Spinal cord (tissue), 10 donors: ENCODE data around the gene ZNF24. TPM values are rescaled to one million over a fixed set of nuclear protein-coding genes. Genes with fewer than 3 reads are reported as not detected.

Experiments
- DNase-seq, 6 donors: peaks; one replicate each; pipeline versions ENCODE4 v3.0.0 to v3.0.0-alpha.2; 2013 to 2015; ENCODE audit warnings: low spot score in 6 of 6, low read depth in 4 of 6
- H3K27ac ChIP-seq: one replicate; pipeline ENCODE4 v1.5.1; 2013; ENCODE audit warnings: low read depth, low read length, control low read depth
- H3K27me3 ChIP-seq: one replicate; pipeline ENCODE4 v1.6.1; 2013; ENCODE audit warnings: low read length; ENCODE audit not compliant: control insufficient read depth, insufficient read depth
- H3K36me3 ChIP-seq: one replicate; pipeline ENCODE4 v1.6.1; 2013; ENCODE audit warnings: low read length; ENCODE audit not compliant: control insufficient read depth, insufficient read depth
- H3K4me1 ChIP-seq: one replicate; pipeline ENCODE4 v1.6.1; 2013; ENCODE audit warnings: low read length; ENCODE audit not compliant: control insufficient read depth, insufficient read depth
- H3K4me3 ChIP-seq: one replicate; pipeline ENCODE4 v1.5.1; 2013; ENCODE audit warnings: low read depth, low read length, control low read depth
- H3K9me3 ChIP-seq: one replicate; pipeline ENCODE4 v1.6.1; 2013; ENCODE audit warnings: low read length; ENCODE audit not compliant: control insufficient read depth, insufficient read depth
- WGBS: methylation state at CpG from one replicate; pipeline ENCODE4 v1.1.5; 2013; ENCODE audit warnings: missing lambda C conversion rate; ENCODE audit not compliant: insufficient coverage; 5-methylcytosine and 5-hydroxymethylcytosine counted together
- polyA plus RNA-seq, 2 donors: library from polyadenylated mRNA; unstranded; fragments of 120-200 nt; gene quantifications; one replicate each; pipeline ENCODE4 v1.2.1, GENCODE V29; 2013; ENCODE audit not compliant: insufficient read length in 2 of 2
- total RNA-seq, 2 donors: library from RNA; depleted of rRNA in 1 of 2; stranded (reverse); fragments of 120-200 nt in 1 of 2; fragments of >200 nt in 1 of 2; gene quantifications; one replicate each; pipeline versions ENCODE4 v1.2.3 to v1.2.4, GENCODE V29; 2013 to 2014
- donor health status: healthy.

The ZNF24 gene
- total and polyA plus RNA-seq, 4 donors, result 48.0 to 103 (median 65.1) TPM

DNA sequence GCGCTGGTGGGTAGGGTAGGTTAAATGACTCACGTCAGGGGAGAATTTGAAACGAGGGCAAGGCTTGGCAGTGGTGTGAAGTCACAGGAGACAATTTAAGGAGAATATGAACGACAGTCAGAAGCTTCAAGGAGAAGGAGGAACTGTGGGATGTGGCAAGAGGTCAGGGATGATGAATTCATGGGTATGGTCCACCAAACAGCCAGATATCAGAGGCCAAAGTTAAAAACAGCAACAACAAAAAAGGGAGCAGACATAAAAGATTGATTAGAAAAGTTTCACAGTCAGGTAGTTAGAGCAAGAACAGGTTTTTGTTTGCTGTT, 34.3 kb upstream of the ZNF24 start:
- Histone ChIP-seq H3K27me3 (no peaks in the 10 kb centered on the region), H3K27ac (no peak overlapping the region), H3K9me3 (no peaks in the 10 kb centered on the region), H3K4me1 (peaks cover 6% of the 10 kb centered on the region), H3K36me3 (no peaks in the 10 kb centered on the region), H3K4me3 (no peak overlapping the region)
- 69% methylated on average over 4 of the region's 4 CpGs for WGBS
- no peak for DNase-seq

DNA sequence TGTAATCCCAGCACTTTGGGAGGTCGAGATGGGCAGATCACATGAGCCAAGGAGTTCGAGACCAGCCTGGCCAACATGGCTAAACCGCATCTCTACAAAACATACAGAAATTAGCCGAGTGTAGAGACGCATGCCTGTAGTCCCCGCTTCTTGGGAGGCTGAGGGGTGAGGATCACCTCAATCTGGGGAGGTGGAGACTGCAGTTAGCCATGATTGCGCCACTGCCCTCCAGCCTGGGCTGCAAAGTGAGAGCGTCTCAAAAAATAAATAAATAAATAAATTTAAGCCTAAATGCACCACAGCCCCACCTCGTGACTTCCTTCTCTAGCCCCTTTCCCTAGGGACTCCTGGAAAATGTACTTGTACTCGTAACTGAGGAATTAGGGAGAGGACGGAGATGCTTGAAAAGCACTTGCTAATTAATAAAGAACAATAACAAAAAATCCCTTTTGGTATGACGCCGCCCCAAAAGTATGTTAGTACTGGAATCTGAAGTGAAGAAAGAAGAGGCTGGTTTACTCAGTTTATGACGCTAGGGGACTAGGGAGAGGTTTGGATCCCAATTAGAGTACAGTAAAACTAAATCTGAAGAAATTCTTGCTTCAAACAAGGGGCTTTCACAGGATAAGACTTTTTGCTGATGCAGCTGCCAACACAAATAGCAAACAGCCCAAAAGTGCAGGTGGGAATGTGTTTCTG, 33.8 kb upstream of the ZNF24 start:
- Histone ChIP-seq H3K27me3 (no peaks in the 10 kb centered on the region), H3K27ac (no peak overlapping the region), H3K9me3 (no peaks in the 10 kb centered on the region), H3K4me3 (no peak overlapping the region), H3K36me3 (no peaks in the 10 kb centered on the region), H3K4me1 (peaks cover 6% of the 10 kb centered on the region)
- DNase-seq, result no peak
- 100% methylated on average over 2 of the region's 14 CpGs for WGBS

DNA sequence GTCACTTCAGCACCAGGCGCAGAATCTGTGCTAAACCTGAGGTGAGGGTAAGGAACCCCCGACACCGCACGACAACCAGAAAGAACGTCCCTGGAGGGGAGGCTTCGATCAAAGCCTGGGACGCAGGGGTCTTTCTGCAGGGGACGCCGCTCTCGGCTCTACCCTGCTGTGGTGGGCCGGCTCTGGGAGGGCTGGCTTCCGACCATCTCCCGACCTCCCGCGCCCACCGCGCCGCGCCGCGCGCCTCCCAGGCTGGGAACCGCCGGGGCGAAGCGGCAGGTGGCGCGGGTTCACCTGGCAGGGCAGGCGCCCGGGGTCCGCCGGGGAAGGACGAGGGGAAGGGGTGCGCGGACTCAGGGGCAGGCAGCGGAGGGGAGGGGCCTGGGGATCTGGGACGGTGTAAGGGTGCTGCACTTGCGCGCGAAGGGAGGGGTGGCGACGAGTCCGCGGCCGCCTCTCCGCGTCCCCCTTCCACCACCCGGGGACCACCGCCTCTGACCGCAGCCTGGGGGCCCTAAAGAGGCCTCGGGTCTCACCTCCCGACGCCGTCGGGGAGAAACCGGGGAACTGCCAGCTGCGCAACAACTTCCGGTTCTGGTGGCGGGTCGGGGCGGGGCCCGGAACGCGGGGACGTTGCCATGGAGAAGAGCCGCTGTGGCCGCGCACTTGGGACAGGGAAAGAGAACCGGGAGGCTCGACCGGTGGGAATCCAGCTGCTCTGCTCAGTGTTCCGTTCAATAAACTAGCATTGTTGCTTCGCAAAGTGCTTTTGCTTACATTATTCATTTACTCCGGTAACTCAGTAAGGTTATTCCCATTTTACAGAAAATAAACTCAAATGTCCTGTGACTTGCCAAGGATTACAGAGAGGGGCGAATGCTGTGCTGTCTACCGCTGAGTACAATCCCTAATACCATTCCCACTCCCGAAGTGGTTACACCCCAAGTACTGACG, 32.8 kb upstream of the ZNF24 start, which contains the start of gene ZNF396:
TSS of gene ZNF396 (minus strand) at position 596 of the 954 bp plus-strand sequence. CDS start 3,045 bp downstream, outside the sequence.
- peak within 1 kb of the TSS; percentile 16 for H3K27ac ChIP-seq
- H3K4me3 ChIP-seq, result peak within 1 kb of the TSS; percentile 70
- no peaks in the 10 kb centered on the region for H3K9me3 ChIP-seq
- DNase-seq, result peak in 3 of 6 donors; percentile 48 to 88 (median 85)
- no peaks in the 10 kb centered on the region for H3K36me3 ChIP-seq
- no peaks in the 10 kb centered on the region for H3K27me3 ChIP-seq
- H3K4me1 ChIP-seq, result peaks cover 6% of the 10 kb centered on the region
- WGBS, result 1% methylated on average over 78 of the region's 78 CpGs

DNA sequence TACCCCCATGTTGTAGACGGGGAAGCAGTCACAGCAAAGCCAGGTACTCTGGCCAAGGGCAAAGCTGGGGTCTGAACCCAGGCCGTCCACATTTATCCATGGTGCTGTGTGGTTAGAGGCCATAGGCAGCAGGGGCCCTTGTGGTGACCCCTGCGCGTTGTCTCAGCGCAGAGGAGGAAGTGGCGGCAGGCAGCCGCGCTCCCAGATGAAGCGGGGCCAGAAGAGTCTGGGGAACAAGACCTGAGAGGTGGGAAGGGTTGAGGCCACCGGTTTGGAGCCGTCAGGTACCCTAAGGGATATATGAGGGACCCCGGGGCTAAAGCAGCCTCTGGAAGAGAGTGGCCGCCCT, 32.1 kb upstream of the ZNF24 start:
- no peaks in the 10 kb centered on the region for H3K27me3 ChIP-seq
- DNase-seq, result no peak
- peaks cover 6% of the 10 kb centered on the region for H3K4me1 ChIP-seq
- peak overlapping the region; percentile 70 for H3K4me3 ChIP-seq
- no peak overlapping the region for H3K27ac ChIP-seq
- H3K9me3 ChIP-seq, result no peaks in the 10 kb centered on the region
- 9% methylated on average over 11 of the region's 13 CpGs for WGBS
- no peaks in the 10 kb centered on the region for H3K36me3 ChIP-seq

DNA sequence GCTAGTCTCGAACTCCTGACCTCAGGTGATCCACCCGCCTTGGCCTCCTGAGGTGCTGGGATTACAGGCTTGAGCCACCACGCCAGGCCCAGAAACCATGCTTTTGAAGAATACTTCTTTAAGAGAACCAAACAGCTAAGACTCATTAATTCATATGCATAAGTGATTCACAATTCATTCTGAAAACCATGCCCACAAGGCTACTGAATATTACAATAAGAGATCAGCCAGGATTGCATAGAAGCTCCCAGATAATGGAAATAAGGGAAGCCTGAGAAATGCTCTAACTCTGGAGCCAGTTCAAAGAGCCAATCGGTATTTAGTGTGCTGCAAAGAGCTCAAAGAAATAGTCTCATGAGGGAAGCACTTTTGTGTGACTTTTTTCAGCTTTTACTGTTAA, 30.5 kb upstream of the ZNF24 start:
- H3K9me3 ChIP-seq, result no peaks in the 10 kb centered on the region
- H3K4me1 ChIP-seq, result peaks cover 6% of the 10 kb centered on the region
- no peak overlapping the region for H3K27ac ChIP-seq
- no peaks in the 10 kb centered on the region for H3K27me3 ChIP-seq
- DNase-seq, result no peak
- H3K36me3 ChIP-seq, result no peaks in the 10 kb centered on the region
- WGBS, result 94% methylated on average over 3 of the region's 4 CpGs
- H3K4me3 ChIP-seq, result no peak overlapping the region

DNA sequence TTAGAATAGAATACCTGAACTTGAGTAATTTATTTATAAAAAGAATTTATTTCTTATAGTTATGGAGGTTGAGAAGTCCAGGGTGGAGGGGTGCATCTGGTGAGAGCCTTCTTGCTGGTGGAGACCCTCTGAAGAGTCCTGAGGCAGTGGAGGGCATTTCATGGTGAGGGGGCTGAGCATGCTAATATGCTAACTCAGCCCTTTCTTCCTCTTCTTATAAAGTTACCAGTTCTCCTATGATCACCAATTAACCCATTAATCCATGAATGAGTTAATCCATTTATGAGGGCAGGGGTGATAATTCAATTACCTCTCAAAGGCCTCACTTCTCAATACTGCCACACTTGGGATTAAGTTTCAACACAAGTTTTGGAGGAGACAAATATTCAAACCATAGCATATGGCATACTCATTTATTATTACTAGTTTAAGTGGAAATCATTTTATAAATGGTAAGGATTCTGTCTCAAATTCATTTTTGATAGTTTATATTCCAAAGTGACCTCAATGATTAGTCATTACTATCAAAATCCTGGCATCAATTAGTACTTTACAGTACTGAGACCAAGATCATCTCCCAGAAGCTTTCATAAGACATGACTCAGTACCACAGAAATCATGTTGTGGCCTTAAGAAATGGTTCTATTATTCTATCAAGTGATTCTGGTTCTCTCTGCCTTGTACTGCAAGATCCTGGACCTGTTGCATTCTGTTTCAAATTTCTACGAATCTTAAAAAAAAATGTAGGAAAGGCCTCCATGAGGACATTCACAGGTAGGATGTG, 27.4 kb upstream of the ZNF24 start:
- Histone ChIP-seq H3K27ac (no peak overlapping the region), H3K9me3 (no peaks in the 10 kb centered on the region), H3K36me3 (no peaks in the 10 kb centered on the region), H3K4me1 (peaks cover 5% of the 10 kb centered on the region), H3K4me3 (no peak overlapping the region), H3K27me3 (no peaks in the 10 kb centered on the region)
- WGBS, result 100% methylated on average over 1 of the region's 1 CpG
- no peak for DNase-seq

DNA sequence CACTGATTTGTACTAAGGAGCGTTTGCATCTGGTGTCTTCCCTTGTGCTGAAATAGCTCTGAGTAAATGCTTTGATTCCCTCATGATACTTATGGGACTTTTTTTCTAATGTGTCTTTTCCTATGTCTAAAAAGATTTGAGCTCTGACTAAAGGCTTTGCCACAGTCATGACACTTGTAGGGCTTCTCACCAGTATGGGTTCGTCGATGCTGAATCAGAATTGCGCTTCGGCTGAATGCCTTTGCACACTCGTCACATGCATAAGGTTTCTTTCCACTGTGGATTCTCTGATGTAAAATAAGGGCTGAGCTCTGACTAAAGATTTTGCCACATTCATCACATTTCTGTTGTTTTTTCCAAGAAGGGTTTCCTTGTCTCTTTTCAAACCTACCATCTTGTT, 24.9 kb upstream of the ZNF24 start:
- 95% methylated on average over 4 of the region's 6 CpGs for WGBS
- Histone ChIP-seq H3K27ac (no peak overlapping the region), H3K4me1 (no peaks in the 10 kb centered on the region), H3K9me3 (no peaks in the 10 kb centered on the region), H3K27me3 (no peaks in the 10 kb centered on the region), H3K36me3 (no peaks in the 10 kb centered on the region), H3K4me3 (no peak overlapping the region)
- DNase-seq, result no peak

DNA sequence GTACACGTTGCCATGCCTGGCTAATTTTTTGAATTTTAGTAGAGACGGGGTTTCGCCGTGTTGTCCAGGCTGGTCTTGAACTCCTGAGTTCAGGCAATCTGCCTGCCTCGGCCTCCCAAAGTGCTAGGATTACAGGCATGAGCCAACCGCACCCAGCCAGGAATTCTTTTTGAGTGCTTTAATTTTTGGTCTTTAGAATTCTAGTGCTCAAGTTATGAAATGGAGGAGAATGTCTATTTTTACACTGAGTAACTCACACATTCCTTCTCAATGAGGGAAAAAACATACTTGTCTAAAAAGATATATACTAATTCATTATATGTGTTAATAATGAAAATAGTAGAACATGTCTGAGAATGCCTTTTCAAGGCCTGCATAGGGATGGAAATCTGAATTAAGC, 24.4 kb upstream of the ZNF24 start:
- H3K27me3 ChIP-seq, result no peaks in the 10 kb centered on the region
- H3K27ac ChIP-seq, result no peak overlapping the region
- no peaks in the 10 kb centered on the region for H3K9me3 ChIP-seq
- H3K4me3 ChIP-seq, result no peak overlapping the region
- no peaks in the 10 kb centered on the region for H3K4me1 ChIP-seq
- 98% methylated on average over 5 of the region's 6 CpGs for WGBS
- no peak for DNase-seq
- H3K36me3 ChIP-seq, result no peaks in the 10 kb centered on the region

DNA sequence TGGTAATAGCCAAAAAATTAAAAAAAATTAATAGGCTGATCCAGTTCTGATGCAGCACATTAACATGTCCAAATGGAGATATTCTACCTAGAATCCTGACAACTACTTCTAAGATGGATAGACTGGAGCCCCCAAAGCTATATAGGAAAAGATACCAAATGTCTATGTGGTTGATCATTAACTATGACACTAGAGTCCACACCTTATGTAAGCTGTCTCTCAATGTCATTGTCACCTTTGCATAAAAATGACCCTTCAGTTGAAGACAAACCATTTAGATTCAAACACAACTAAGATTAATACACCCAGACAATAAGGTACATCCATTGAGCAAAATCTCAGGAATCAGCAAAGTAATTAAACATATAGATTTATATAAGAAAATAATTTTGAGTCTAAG, 18.3 kb upstream of the ZNF24 start:
- H3K4me3 ChIP-seq, result no peak overlapping the region
- DNase-seq, result no peak
- H3K36me3 ChIP-seq, result no peaks in the 10 kb centered on the region
- no peaks in the 10 kb centered on the region for H3K9me3 ChIP-seq
- H3K4me1 ChIP-seq, result no peaks in the 10 kb centered on the region
- no peak overlapping the region for H3K27ac ChIP-seq
- no peaks in the 10 kb centered on the region for H3K27me3 ChIP-seq
